Common myeloid progenitor, CD34-positive (primary cell): Measurements from ENCODE around the gene RIIAD1.
A peak's percentile ranks its signal among the peaks of the same experiment; 100 is the strongest.

Source experiments
- CTCF ChIA-PET: fragments of 350-600 bp; sonication (Branson Sonifier 250); formaldehyde crosslinking; loops from one replicate; lab custom pipeline; 2021; ENCODE audit warnings: antibody characterized with exemption; lab: Charles Lee
- POLR2A ChIA-PET: fragments of 350-600 bp; sonication (Branson Sonifier 250); formaldehyde crosslinking; loops from one replicate; lab custom pipeline; 2021; ENCODE audit warnings: antibody characterized with exemption; lab: Charles Lee
- DNase-seq, 3 donors: peaks; one replicate each; pipeline versions ENCODE4 v3.0.0 to v3.0.0-alpha.2; 2013
- H3K27ac ChIP-seq, 2 experiments: 1 replicate in 1 of 2; 2 replicates in 1 of 2; pipeline ENCODE4 v1.7.0; 2013; ENCODE audit warnings: inconsistent platforms in 2 of 2, low read length in 2 of 2, mild to moderate bottlenecking in 2 of 2, low read depth in 1 of 2, moderate library complexity in 1 of 2; ENCODE audit not compliant: severe bottlenecking in 2 of 2, insufficient read depth in 1 of 2, poor library complexity in 1 of 2
- H3K27me3 ChIP-seq, 5 experiments: replicated peaks in 2 of 5; 1 replicate in 3 of 5; 2 replicates in 2 of 5; pipeline versions ENCODE4 v1.6.1 to v1.7.0; 2013; ENCODE audit warnings: low read length in 4 of 5, mild to moderate bottlenecking in 2 of 5, moderate library complexity in 2 of 5, inconsistent platforms in 1 of 5; ENCODE audit not compliant: insufficient read depth in 5 of 5, control insufficient read depth in 4 of 5
- H3K36me3 ChIP-seq, 4 experiments: 1 replicate in 2 of 4; 2 replicates in 2 of 4; pipeline versions ENCODE4 v1.6.1 to v1.7.0; 2013; ENCODE audit warnings: low read length in 3 of 4, control low read depth in 1 of 4, mild to moderate bottlenecking in 1 of 4; ENCODE audit not compliant: control insufficient read depth in 4 of 4, insufficient read depth in 4 of 4
- H3K4me1 ChIP-seq, 4 experiments: 1 replicate in 3 of 4; 2 replicates in 1 of 4; pipeline versions ENCODE4 v1.6.1 to v1.7.1; 2013; ENCODE audit warnings: low read length in 3 of 4, mild to moderate bottlenecking in 3 of 4, control low read depth in 1 of 4, inconsistent platforms in 1 of 4, moderate library complexity in 1 of 4; ENCODE audit not compliant: control insufficient read depth in 4 of 4, insufficient read depth in 4 of 4; ENCODE audit errors: control extremely low read depth in 1 of 4
- H3K4me3 ChIP-seq, 7 experiments: 1 replicate in 4 of 7; 2 replicates in 3 of 7; pipeline versions ENCODE4 v1.5.1 to v1.7.0; 2013; ENCODE audit warnings: mild to moderate bottlenecking in 7 of 7, low read length in 6 of 7, moderate library complexity in 6 of 7, inconsistent platforms in 2 of 7, low read depth in 2 of 7, control low read depth in 1 of 7; ENCODE audit not compliant: insufficient read depth in 4 of 7, control insufficient read depth in 1 of 7; ENCODE audit errors: extremely low read depth in 1 of 7
- H3K9me3 ChIP-seq, 5 experiments: 1 replicate in 4 of 5; 2 replicates in 1 of 5; pipeline versions ENCODE4 v1.6.1 to v1.7.1; 2013; ENCODE audit warnings: low read length in 4 of 5, mild to moderate bottlenecking in 2 of 5, inconsistent platforms in 1 of 5, low read depth in 1 of 5, moderate library complexity in 1 of 5; ENCODE audit not compliant: control insufficient read depth in 4 of 5, insufficient read depth in 2 of 5; ENCODE audit errors: control extremely low read depth in 1 of 5
- WGBS: methylation state at CpG from one replicate; pipeline ENCODE4 v1.1.5; 2013; ENCODE audit not compliant: insufficient coverage; 5-methylcytosine and 5-hydroxymethylcytosine counted together

Gene RIIAD1

GRCh38 chr1:151720125-151720524 is 1.2 kb upstream of the RIIAD1 start:
- Histone ChIP-seq H3K4me1 (peaks cover 14 to 27% (median 16%) of the 10 kb centered on the region in 4 experiments), H3K27ac (no peak overlapping the region), H3K36me3 (no peaks in the 10 kb centered on the region), H3K27me3 (peaks cover 13 to 69% (median 51%) of the 10 kb centered on the region in 5 experiments), H3K4me3 (peak overlapping the region in 4 of 7 experiments; percentile 66 to 85 (median 80)), H3K9me3 (no peaks in the 10 kb centered on the region)
- DNase-seq, result peak in 1 of 3 donors; percentile 10
- POLR2A ChIA-PET, result no interaction called here
- CTCF ChIA-PET, result interaction anchor here (1.0 to 1.5 kb wide), 4 partner anchors 15 to 185 kb away, joined by 3 to 8 read pairs (median 3); no protein-coding TSS in a partner anchor
- WGBS, result 0% methylated on average over 1 of the region's 1 CpG

DNA sequence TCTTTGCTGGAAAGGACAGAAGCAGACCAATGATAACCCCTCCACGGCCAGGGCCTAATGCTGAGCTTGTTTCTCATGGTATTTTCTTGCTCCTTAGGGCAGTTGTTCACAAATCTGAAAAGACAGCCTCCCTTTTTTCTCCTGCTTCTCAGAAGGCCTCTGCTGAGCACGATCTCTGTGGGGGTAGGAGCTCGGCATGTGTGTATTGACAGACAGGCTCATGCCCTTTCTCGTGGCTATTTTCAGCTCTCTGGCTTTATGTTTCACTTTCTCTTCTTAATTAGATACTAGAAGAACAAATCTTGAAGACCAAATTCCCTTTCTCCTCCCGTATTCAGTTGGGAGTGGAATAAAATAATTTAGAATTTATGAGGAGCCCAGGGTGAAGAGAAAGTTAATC is 768 bp upstream of the RIIAD1 start:
- 13% methylated on average over 1 of the region's 5 CpGs for WGBS
- DNase-seq, result peak in 2 of 3 donors; percentile 57 to 58
- ChIA-PET CTCF (interaction anchor here (1.0 to 1.5 kb wide), 5 partner anchors 13 to 185 kb away, joined by 3 to 8 read pairs (median 3); no protein-coding TSS in a partner anchor), POLR2A (interaction anchor here (0.6 kb wide), 1 partner anchor 70 kb away, joined by 3 read pairs; no protein-coding TSS in a partner anchor)
- peaks cover 14 to 27% (median 16%) of the 10 kb centered on the region in 4 experiments for H3K4me1 ChIP-seq
- no peaks in the 10 kb centered on the region for H3K36me3 ChIP-seq
- no peaks in the 10 kb centered on the region for H3K9me3 ChIP-seq
- no peak overlapping the region for H3K27ac ChIP-seq
- H3K27me3 ChIP-seq, result peaks cover 13 to 65% (median 51%) of the 10 kb centered on the region in 5 experiments
- H3K4me3 ChIP-seq, result peak overlapping the region in 6 of 7 experiments; percentile 42 to 85 (median 72)

DNA sequence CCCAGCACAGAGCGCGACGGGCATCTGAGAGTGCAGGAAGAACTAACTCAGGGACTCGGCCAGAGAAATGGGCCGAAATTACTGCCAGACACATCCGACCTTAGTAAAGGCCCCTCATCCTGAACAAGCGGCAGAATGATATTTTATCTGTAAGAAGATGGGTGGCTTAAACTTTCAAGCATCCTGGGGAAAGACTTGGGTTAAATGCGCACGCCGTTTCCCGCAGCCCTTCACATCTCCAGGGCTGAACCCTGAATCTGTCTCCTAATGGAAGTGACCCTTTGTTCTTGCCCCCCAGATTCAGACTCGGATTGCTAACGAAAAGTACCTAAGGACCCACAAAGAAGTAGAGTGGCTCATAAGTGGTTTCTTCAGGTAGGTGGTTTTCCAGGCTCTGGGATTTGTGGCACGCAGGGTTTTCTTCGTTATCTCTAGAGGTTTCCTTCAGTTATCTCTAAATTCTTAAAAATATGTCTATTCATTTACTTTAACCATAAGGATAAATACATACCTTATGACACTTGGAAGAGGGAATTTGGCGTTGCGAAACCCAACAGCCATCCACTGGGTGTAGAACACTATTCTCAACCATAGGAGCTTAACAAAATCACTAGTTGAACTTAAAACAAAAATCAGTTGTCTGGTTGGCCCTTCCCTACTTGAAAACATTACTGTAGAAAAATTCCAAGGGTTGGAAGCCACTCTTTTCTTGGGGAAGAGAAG is 627 bp downstream of the RIIAD1 start:
- 24% methylated on average over 11 of the region's 17 CpGs for WGBS
- CTCF ChIA-PET, result interaction anchor here (0.8 to 4.4 kb wide), 4 partner anchors 12 to 115 kb away, joined by 3 to 18 read pairs (median 5); no protein-coding TSS in a partner anchor

GRCh38 chr1:151723726-151724370 is 2.5 kb downstream of the RIIAD1 start:
- Histone ChIP-seq H3K27ac (no peak overlapping the region), H3K4me3 (no peak overlapping the region), H3K27me3 (peaks cover 10 to 52% (median 24%) of the 10 kb centered on the region in 5 experiments), H3K36me3 (no peaks in the 10 kb centered on the region), H3K9me3 (no peaks in the 10 kb centered on the region), H3K4me1 (peaks cover 11 to 22% (median 14%) of the 10 kb centered on the region in 4 experiments)
- ChIA-PET CTCF (interaction anchor here (4.4 kb wide), 1 partner anchor 10 kb away, joined by 18 read pairs; no protein-coding TSS in a partner anchor), POLR2A (no interaction called here)
- 50% methylated on average over 1 of the region's 3 CpGs for WGBS
- no peak for DNase-seq

More for the DNA sequence above, 627 bp downstream of the RIIAD1 start:
- no peaks in the 10 kb centered on the region for H3K9me3 ChIP-seq
- H3K4me1 ChIP-seq, result peaks cover 14 to 22% (median 15%) of the 10 kb centered on the region in 4 experiments
- H3K36me3 ChIP-seq, result no peaks in the 10 kb centered on the region
- POLR2A ChIA-PET, result no interaction called here
- DNase-seq, result no peak
- H3K4me3 ChIP-seq, result peak overlapping the region; percentile 39 to 67 (median 51)
- peaks cover 13 to 57% (median 41%) of the 10 kb centered on the region in 5 experiments for H3K27me3 ChIP-seq
- no peak overlapping the region for H3K27ac ChIP-seq

DNA sequence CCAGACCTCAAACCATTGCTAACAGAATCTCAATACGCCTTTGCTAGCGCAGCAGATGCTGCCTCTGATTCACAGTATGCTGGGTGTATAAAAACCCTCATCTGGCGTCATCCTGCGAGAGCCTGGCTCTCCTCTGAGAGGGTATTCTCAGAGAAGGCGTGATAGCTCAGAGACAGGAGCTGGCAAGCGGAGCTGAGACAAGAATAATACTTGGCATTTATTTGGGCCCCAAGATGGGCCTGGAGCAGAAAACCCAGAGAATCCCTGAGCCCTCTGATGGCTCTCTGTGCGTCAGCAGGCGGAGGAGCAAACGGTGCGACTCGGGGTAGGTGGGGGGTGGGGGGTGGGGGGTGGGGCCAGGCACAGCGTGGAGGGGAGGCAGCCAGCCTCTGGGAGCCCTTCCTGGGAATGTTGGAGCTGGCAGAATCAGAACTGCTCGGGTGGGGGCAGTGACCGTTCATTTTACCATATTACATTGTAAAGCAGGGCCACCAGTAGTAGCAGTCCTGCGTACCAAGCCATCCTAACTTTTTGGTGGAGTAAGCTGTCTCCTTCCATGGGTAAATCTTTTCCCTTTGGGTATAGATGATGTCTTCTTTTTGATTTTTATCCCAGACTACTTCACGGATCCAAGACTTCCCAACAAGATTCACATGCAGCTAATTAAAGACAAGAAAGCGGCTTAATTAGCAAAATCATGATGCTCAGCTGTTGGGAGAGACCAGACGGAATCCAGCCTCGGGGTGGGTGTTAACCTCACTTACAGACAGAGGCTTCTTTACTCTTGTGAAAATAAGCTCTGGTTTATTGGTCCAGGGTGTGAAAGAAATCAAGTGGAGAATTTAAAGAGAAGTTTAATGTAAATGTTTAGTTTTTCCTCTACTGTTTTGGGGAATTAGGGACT is 7.1 kb downstream of the RIIAD1 start:
- H3K9me3 ChIP-seq, result no peaks in the 10 kb centered on the region
- CTCF ChIA-PET, result interaction anchor here (1.0 to 1.5 kb wide), 4 partner anchors 31 to 280 kb away, joined by 3 to 4 read pairs (median 3); partner anchors contain the start of gene TUFT1
- H3K4me1 ChIP-seq, result no peaks in the 10 kb centered on the region
- no peak overlapping the region for H3K4me3 ChIP-seq
- POLR2A ChIA-PET, result no interaction called here
- 79% methylated on average over 15 of the region's 19 CpGs for WGBS
- no peaks in the 10 kb centered on the region for H3K36me3 ChIP-seq
- DNase-seq, result no peak
- peaks cover 0 to 32% (median 10%) of the 10 kb centered on the region in 5 experiments for H3K27me3 ChIP-seq
- H3K27ac ChIP-seq, result no peak overlapping the region

DNA sequence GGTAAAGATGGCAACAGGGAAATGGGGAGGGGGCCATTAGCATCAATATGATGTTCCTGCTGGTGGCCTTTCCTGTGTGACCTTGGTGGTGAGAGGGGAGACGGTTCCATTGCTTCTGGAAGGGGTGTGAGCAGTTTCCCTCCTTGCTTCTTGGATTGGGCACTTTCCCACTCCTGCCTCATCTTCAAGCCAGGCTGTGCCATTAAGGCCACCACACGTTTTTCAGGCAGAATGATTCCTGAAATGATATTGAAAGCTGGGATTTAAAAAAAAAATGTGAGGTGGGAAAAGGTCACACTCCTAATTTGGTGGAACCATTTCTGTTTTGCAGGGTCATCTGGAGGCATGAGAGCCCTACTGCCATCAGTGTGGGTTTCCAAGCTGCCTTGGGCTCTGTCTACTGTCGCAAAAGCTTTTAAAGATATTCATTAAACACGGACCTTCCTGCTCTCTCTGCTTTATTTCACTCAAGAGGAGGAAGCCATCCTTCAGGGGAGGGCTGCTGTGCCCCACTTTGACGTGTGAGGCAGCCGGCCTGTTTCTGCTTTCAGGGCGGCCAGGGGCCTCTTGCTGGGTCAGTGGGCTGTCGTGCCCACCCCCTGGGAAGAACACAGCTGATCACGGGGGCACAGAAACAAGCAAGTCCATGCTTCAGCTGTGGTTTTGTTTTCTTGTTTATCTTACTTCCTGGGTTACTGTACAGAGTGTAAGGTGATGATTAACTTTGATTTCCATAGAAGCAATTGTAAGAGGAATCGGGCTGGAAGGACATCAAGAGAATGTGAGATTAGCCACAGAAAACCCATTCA is 8.0 kb downstream of the RIIAD1 start:
- Histone ChIP-seq H3K27ac (no peak overlapping the region), H3K4me3 (no peak overlapping the region), H3K9me3 (no peaks in the 10 kb centered on the region), H3K36me3 (no peaks in the 10 kb centered on the region), H3K27me3 (peaks cover 0 to 24% (median 3%) of the 10 kb centered on the region in 5 experiments), H3K4me1 (no peaks in the 10 kb centered on the region)
- 95% methylated on average over 9 of the region's 10 CpGs for WGBS
- ChIA-PET POLR2A (interaction anchor here (0.8 kb wide), 1 partner anchor 465 kb away, joined by 3 read pairs; no protein-coding TSS in a partner anchor), CTCF (interaction anchor here (0.8 to 1.5 kb wide), 2 partner anchors 32 to 135 kb away, joined by 3 read pairs; no protein-coding TSS in a partner anchor)
- DNase-seq, result no peak
